ENCODE measurements around the gene SCNN1B.

Gene SCNN1B

DNA sequence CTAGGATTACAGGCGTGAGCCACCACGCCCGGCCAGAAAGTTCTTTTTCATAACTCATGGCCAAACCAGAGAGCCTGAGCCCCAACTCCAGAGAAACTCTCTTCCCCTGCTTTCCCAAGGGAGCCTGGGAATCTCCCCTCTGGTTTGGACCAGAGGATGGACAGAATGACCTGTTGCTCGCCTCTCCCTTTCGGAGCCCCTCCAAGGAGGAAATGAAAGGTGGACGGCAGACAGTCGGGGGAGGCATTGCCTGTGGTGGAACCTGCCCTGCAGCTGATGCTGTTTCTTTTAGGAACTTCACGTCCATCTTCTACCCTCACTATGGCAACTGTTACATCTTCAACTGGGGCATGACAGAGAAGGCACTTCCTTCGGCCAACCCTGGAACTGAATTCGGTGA lies 65.5 kb downstream of the SCNN1B start:
- Histone ChIP-seq H2AFZ (ENCODE audit: low read depth, low read length, severe bottlenecking) (no peak overlapping the region), H3K4me2 (ENCODE audit: low read depth, low read length, poor library complexity, severe bottlenecking) (no peak overlapping the region), H3K27me3 (ENCODE audit: low read length) (no peaks in the 10 kb centered on the region), H3K36me3 (ENCODE audit: low read length) (no peaks in the 10 kb centered on the region), H3K79me2 (ENCODE audit: insufficient read depth, low read length) (no peaks in the 10 kb centered on the region), H3K9me2 (replicated peaks; ENCODE audit: insufficient read depth, low read length) (no peaks in the 10 kb centered on the region), H4K20me1 (ENCODE audit: low read depth, low read length) (no peaks in the 10 kb centered on the region), H3F3A (ENCODE audit: insufficient read depth) (peaks cover 2% of the 10 kb centered on the region; the same call in 1 of the 2 replicates), H3K9me3 (ENCODE audit: insufficient read depth, low read length) (no peaks in the 10 kb centered on the region), H3K4me3 (ENCODE audit: insufficient read depth, low read length, poor library complexity, severe bottlenecking) (no peak overlapping the region), H3K9ac (ENCODE audit: low read length) (no peak overlapping the region), H3K27ac (ENCODE audit: low read depth, low read length) (no peak overlapping the region)
- no peak for TF ChIP-seq CTCF (IDR thresholded peaks at IDR 0.05; ENCODE audit: insufficient read depth, low read length, poor library complexity, severe bottlenecking)
- TF ChIP-seq EZH2phosphoT487 (conservative IDR thresholded peaks at IDR 0.05; ENCODE audit: low read length), result no peak

DNA sequence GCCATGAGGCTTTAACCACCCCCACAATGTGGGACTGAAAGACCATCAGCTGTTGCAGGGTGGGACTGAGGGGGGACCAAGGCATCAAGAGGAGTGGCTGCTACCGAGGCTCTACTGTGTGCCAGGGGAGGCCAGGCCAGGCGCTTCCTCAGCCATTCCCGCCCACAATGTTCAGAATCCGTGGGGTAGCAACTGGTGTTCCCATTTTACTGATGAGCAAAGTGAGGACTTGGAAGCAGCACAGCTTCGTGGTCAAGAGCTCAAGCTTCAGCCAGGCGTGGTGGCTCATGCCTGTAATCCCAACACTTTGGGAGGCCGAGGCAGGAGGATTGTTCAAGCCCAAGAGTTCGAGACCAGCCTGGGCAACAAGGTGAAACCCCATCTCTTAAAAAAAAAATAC lies 65.9 kb downstream of the SCNN1B start:
- Histone ChIP-seq H3K4me2 (ENCODE audit: low read depth, low read length, poor library complexity, severe bottlenecking) (no peak overlapping the region), H3K79me2 (ENCODE audit: insufficient read depth, low read length) (no peaks in the 10 kb centered on the region), H3K4me3 (ENCODE audit: insufficient read depth, low read length, poor library complexity, severe bottlenecking) (no peak overlapping the region), H3K9ac (ENCODE audit: low read length) (no peak overlapping the region), H3F3A (ENCODE audit: insufficient read depth) (peaks cover 2% of the 10 kb centered on the region; the same call in 1 of the 2 replicates), H3K36me3 (ENCODE audit: low read length) (no peaks in the 10 kb centered on the region), H2AFZ (ENCODE audit: low read depth, low read length, severe bottlenecking) (no peak overlapping the region), H4K20me1 (ENCODE audit: low read depth, low read length) (no peaks in the 10 kb centered on the region), H3K27ac (ENCODE audit: low read depth, low read length) (no peak overlapping the region), H3K9me3 (ENCODE audit: insufficient read depth, low read length) (no peaks in the 10 kb centered on the region), H3K27me3 (ENCODE audit: low read length) (no peaks in the 10 kb centered on the region), H3K9me2 (replicated peaks; ENCODE audit: insufficient read depth, low read length) (no peaks in the 10 kb centered on the region)
- TF ChIP-seq CTCF (IDR thresholded peaks at IDR 0.05; ENCODE audit: insufficient read depth, low read length, poor library complexity, severe bottlenecking) (no peak), EZH2phosphoT487 (conservative IDR thresholded peaks at IDR 0.05; ENCODE audit: low read length) (no peak)

DNA sequence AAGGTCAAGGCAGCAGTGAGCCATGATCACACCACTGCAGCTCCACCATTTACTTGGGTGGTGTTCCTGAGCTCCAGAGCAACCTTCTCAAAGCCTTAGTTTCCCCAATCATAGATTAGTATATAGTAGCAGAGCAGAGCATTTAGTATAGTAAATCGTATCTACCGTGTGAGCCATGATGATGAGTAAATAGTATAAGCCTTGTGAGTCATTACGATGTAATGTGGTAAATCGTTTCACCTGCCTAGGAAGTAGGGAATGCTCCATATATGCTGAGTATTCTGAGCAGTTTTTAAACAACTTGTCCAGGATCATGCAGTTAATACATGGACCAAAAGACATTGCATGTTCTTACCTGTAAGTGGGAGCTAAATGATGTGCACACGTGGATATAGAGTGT lies 66.4 kb downstream of the SCNN1B start:
- Histone ChIP-seq H3K27me3 (ENCODE audit: low read length) (no peaks in the 10 kb centered on the region), H3K79me2 (ENCODE audit: insufficient read depth, low read length) (no peaks in the 10 kb centered on the region), H2AFZ (ENCODE audit: low read depth, low read length, severe bottlenecking) (no peak overlapping the region), H4K20me1 (ENCODE audit: low read depth, low read length) (no peaks in the 10 kb centered on the region), H3K4me3 (ENCODE audit: insufficient read depth, low read length, poor library complexity, severe bottlenecking) (no peak overlapping the region), H3F3A (ENCODE audit: insufficient read depth) (peaks cover 2% of the 10 kb centered on the region; the same call in 1 of the 2 replicates), H3K9me2 (replicated peaks; ENCODE audit: insufficient read depth, low read length) (no peaks in the 10 kb centered on the region), H3K36me3 (ENCODE audit: low read length) (no peaks in the 10 kb centered on the region), H3K9me3 (ENCODE audit: insufficient read depth, low read length) (no peaks in the 10 kb centered on the region), H3K27ac (ENCODE audit: low read depth, low read length) (no peak overlapping the region), H3K9ac (ENCODE audit: low read length) (no peak overlapping the region), H3K4me2 (ENCODE audit: low read depth, low read length, poor library complexity, severe bottlenecking) (no peak overlapping the region)
- TF ChIP-seq CTCF (IDR thresholded peaks at IDR 0.05; ENCODE audit: insufficient read depth, low read length, poor library complexity, severe bottlenecking) (no peak), EZH2phosphoT487 (conservative IDR thresholded peaks at IDR 0.05; ENCODE audit: low read length) (no peak)
